ENCODE results near the gene VASP. TPM values are rescaled to one million over a fixed set of nuclear protein-coding genes. Genes with fewer than 3 reads are reported as not detected.

VASP gene
- total and polyA plus RNA-seq, 5 experiments from 2014 or later, result 39.9 to 72.1 (median 49.6) TPM

- POLR2A ChIA-PET, result no interaction called here
- Mint-ChIP-seq H3K27ac (peak overlapping the region; percentile 19 to 97 (median 86)), H3K4me3 (peak overlapping the region in 6 of 10 donors; percentile 1 to 86 (median 36)), H3K4me1 (peaks cover 21 to 74% (median 73%) of the 10 kb centered on the region in 4 donors), H3K9me3 (no peaks in the 10 kb centered on the region), H3K27me3 (no peaks in the 10 kb centered on the region), H3K36me3 (peaks cover 0 to 31% (median 0%) of the 10 kb centered on the region in 3 donors)
- DNase-seq (no peak), ATAC-seq (no peak)
Measured at GRCh38 chr19:45512881-45513483, 5.7 kb downstream of the VASP start.

GRCh38 chr19:45514376-45515051 is 7.2 kb downstream of the VASP start:
- Mint-ChIP-seq H3K36me3 (peaks cover 0 to 47% (median 0%) of the 10 kb centered on the region in 3 donors), H3K9me3 (no peaks in the 10 kb centered on the region)

GRCh38 chr19:45515081-45515624 is 7.9 kb downstream of the VASP start:
- DNase-seq (peak in 1 of 10 donors; percentile 38), ATAC-seq (peak; percentile 46 to 57)
- no peaks in the 10 kb centered on the region for H3K27me3 Mint-ChIP-seq
- peak overlapping the region; percentile 72 to 97 (median 88) for H3K27ac Mint-ChIP-seq
- POLR2A ChIA-PET, result interaction anchor here (1.0 to 2.0 kb wide), 2 partner anchors 101 to 128 kb away, joined by 5 to 7 read pairs; no protein-coding TSS in a partner anchor
- peaks cover 0 to 52% (median 0%) of the 10 kb centered on the region in 3 donors for H3K36me3 Mint-ChIP-seq
- H3K4me1 Mint-ChIP-seq, result peaks cover 14 to 64% (median 60%) of the 10 kb centered on the region in 4 donors
- peak overlapping the region in 8 of 10 donors; percentile 36 to 70 (median 59) for H3K4me3 Mint-ChIP-seq
- H3K9me3 Mint-ChIP-seq, result no peaks in the 10 kb centered on the region

More at GRCh38 chr19:45514376-45515051, 7.2 kb downstream of the VASP start:
- ATAC-seq (no peak), DNase-seq (no peak)
- Mint-ChIP-seq H3K27me3 (no peaks in the 10 kb centered on the region), H3K4me1 (peaks cover 17 to 71% (median 66%) of the 10 kb centered on the region in 4 donors), H3K27ac (peak overlapping the region; percentile 85 to 97 (median 88)), H3K4me3 (peak overlapping the region in 8 of 10 donors; percentile 36 to 86 (median 67))
- POLR2A ChIA-PET, result interaction anchor here (2.0 kb wide), 1 partner anchor 128 kb away, joined by 7 read pairs; no protein-coding TSS in a partner anchor

GRCh38 chr19:45515807-45516401 is 8.6 kb downstream of the VASP start:
- no peak for ATAC-seq
- H3K4me3 Mint-ChIP-seq, result peak overlapping the region in 6 of 10 donors; percentile 15 to 64 (median 50)
- peaks cover 0 to 53% (median 0%) of the 10 kb centered on the region in 3 donors for H3K36me3 Mint-ChIP-seq
- peaks cover 14 to 57% (median 53%) of the 10 kb centered on the region in 4 donors for H3K4me1 Mint-ChIP-seq
- H3K9me3 Mint-ChIP-seq, result no peaks in the 10 kb centered on the region
- POLR2A ChIA-PET, result interaction anchor here (1.0 to 2.0 kb wide), 3 partner anchors 10 to 127 kb away, joined by 4 to 7 read pairs (median 5); no protein-coding TSS in a partner anchor
- H3K27ac Mint-ChIP-seq, result peak overlapping the region; percentile 72 to 97 (median 88)
- no peaks in the 10 kb centered on the region for H3K27me3 Mint-ChIP-seq
- no peak for DNase-seq

GRCh38 chr19:45517238-45517637 is 10.0 kb downstream of the VASP start:
- POLR2A ChIA-PET, result no interaction called here
- ATAC-seq (no peak), DNase-seq (no peak)
- Mint-ChIP-seq H3K4me1 (peaks cover 14 to 45% (median 41%) of the 10 kb centered on the region in 4 donors), H3K36me3 (peaks cover 0 to 59% (median 0%) of the 10 kb centered on the region in 3 donors), H3K9me3 (no peaks in the 10 kb centered on the region), H3K27me3 (no peaks in the 10 kb centered on the region), H3K4me3 (peak overlapping the region in 1 of 10 donors; percentile 45), H3K27ac (peak overlapping the region in 9 of 10 donors; percentile 11 to 85 (median 68))

GRCh38 chr19:45517641-45518468 is 10.6 kb downstream of the VASP start:
- Mint-ChIP-seq H3K27ac (peak overlapping the region in 9 of 10 donors; percentile 11 to 85 (median 65)), H3K36me3 (peaks cover 0 to 58% (median 0%) of the 10 kb centered on the region in 3 donors), H3K4me3 (peak overlapping the region in 2 of 10 donors; percentile 18 to 34), H3K9me3 (no peaks in the 10 kb centered on the region), H3K27me3 (no peaks in the 10 kb centered on the region), H3K4me1 (peaks cover 12 to 40% (median 38%) of the 10 kb centered on the region in 4 donors)
- no peak for ATAC-seq
- no peak for DNase-seq
- POLR2A ChIA-PET, result interaction anchor here (0.5 kb wide), 1 partner anchor 45 kb away, joined by 3 read pairs; no protein-coding TSS in a partner anchor

- peaks cover 0 to 57% (median 0%) of the 10 kb centered on the region in 3 donors for H3K36me3 Mint-ChIP-seq
- H3K27ac Mint-ChIP-seq, result peak overlapping the region in 1 of 10 donors; percentile 11
- POLR2A ChIA-PET, result interaction anchor here (0.5 kb wide), 1 partner anchor 44 kb away, joined by 3 read pairs; no protein-coding TSS in a partner anchor
- H3K4me3 Mint-ChIP-seq, result no peak overlapping the region
- no peaks in the 10 kb centered on the region for H3K9me3 Mint-ChIP-seq
- no peak for ATAC-seq
- H3K4me1 Mint-ChIP-seq, result peaks cover 10 to 39% (median 35%) of the 10 kb centered on the region in 4 donors
- no peak for DNase-seq
- no peaks in the 10 kb centered on the region for H3K27me3 Mint-ChIP-seq
Measured at GRCh38 chr19:45518469-45518826, 11.2 kb downstream of the VASP start.

- DNase-seq (no peak), ATAC-seq (no peak)
- Mint-ChIP-seq H3K27ac (peak overlapping the region in 2 of 10 donors; percentile 43 to 69), H3K27me3 (no peaks in the 10 kb centered on the region), H3K9me3 (no peaks in the 10 kb centered on the region), H3K36me3 (peaks cover 0 to 73% (median 2%) of the 10 kb centered on the region in 3 donors), H3K4me1 (peaks cover 4 to 15% (median 12%) of the 10 kb centered on the region in 4 donors), H3K4me3 (no peak overlapping the region)
- POLR2A ChIA-PET, result interaction anchor here (0.6 to 1.0 kb wide), 2 partner anchors 12 to 14 kb away, joined by 4 to 5 read pairs; no protein-coding TSS in a partner anchor
Measured at GRCh38 chr19:45522010-45522941, 15.0 kb downstream of the VASP start.

GRCh38 chr19:45523642-45524256 is 16.5 kb downstream of the VASP start:
- peak; percentile 98 to 100 for ATAC-seq
- POLR2A ChIA-PET, result interaction anchor here (0.6 to 1.0 kb wide), 3 partner anchors 14 to 93 kb away, joined by 3 read pairs; no protein-coding TSS in a partner anchor
- H3K27me3 Mint-ChIP-seq, result no peaks in the 10 kb centered on the region
- peak; percentile 51 to 86 (median 78) for DNase-seq
- H3K4me1 Mint-ChIP-seq, result peaks cover 10 to 23% (median 21%) of the 10 kb centered on the region in 4 donors
- no peaks in the 10 kb centered on the region for H3K9me3 Mint-ChIP-seq
- peaks cover 0 to 65% (median 2%) of the 10 kb centered on the region in 3 donors for H3K36me3 Mint-ChIP-seq
- H3K4me3 Mint-ChIP-seq, result peak overlapping the region in 1 of 10 donors; percentile 35
- H3K27ac Mint-ChIP-seq, result peak overlapping the region in 9 of 10 donors; percentile 48 to 89 (median 84)

GRCh38 chr19:45524575-45525129 is 17.4 kb downstream of the VASP start:
- Mint-ChIP-seq H3K4me1 (peaks cover 10 to 31% (median 24%) of the 10 kb centered on the region in 4 donors), H3K9me3 (no peaks in the 10 kb centered on the region), H3K4me3 (no peak overlapping the region), H3K27ac (peak overlapping the region in 5 of 10 donors; percentile 14 to 89 (median 48)), H3K36me3 (peaks cover 0 to 57% (median 2%) of the 10 kb centered on the region in 3 donors), H3K27me3 (no peaks in the 10 kb centered on the region)
- POLR2A ChIA-PET, result interaction anchor here (0.6 to 1.0 kb wide), 2 partner anchors 13 to 34 kb away, joined by 3 read pairs; no protein-coding TSS in a partner anchor
- DNase-seq (no peak), ATAC-seq (no peak)
